AG04449 (cell line): ENCODE data around the gene S100A11.
A peak's percentile ranks its signal among the peaks of the same experiment; 100 is the strongest.

ENCODE experiments used
- CTCF ChIA-PET: fragments of 350-600 bp; formaldehyde crosslinking; extraction: SDS; loops from one replicate; lab custom pipeline; 2021; ENCODE audit warnings: antibody characterized with exemption; lab: Yijun Ruan, JAX
- POLR2A ChIA-PET: fragments of 400-600, 350-600 bp; formaldehyde crosslinking; extraction: SDS; loops from one replicate; lab custom pipeline; 2020; ENCODE audit warnings: antibody characterized with exemption, inconsistent platforms; lab: Yijun Ruan, JAX
- DNase-seq: peaks from one replicate; pipeline ENCODE4 v3.0.0-alpha.2; 2010; ENCODE audit warnings: low read depth, low spot score
- H3K4me3 ChIP-seq: 2 replicates; pipeline ENCODE4 v1.5.1; 2011; ENCODE audit warnings: low read depth, mild to moderate bottlenecking, control low read depth, low read length
- CTCF ChIP-seq: IDR thresholded peaks from one replicate; pipeline ENCODE4 v1.5.1; 2011; ENCODE audit warnings: mild to moderate bottlenecking, moderate library complexity, low read length, control low read depth, inconsistent platforms; ENCODE audit not compliant: insufficient read depth; ENCODE audit errors: missing control alignments

S100A11 gene

GRCh38 chr1:151989211-151989862 lies 47.5 kb downstream of the S100A11 start:
- peak overlapping the region; percentile 16 for H3K4me3 ChIP-seq
- TF ChIP-seq CTCF: no peak
- ChIA-PET POLR2A (interaction anchor here (0.8 to 1.7 kb wide), 8 partner anchors 9 to 80 kb away, joined by 3 to 8 read pairs (median 4); partner anchors contain the start of gene THEM4), CTCF (interaction anchor here (0.9 to 12.8 kb wide), 8 partner anchors 9 to 101 kb away, joined by 3 to 120 read pairs (median 6); no protein-coding TSS in a partner anchor)
- DNase-seq: no peak

- POLR2A ChIA-PET: interaction anchor here (0.5 to 2.4 kb wide), 7 partner anchors 8 to 403 kb away, joined by 3 to 10 read pairs (median 5); no protein-coding TSS in a partner anchor
- peak overlapping the region; percentile 16 for H3K4me3 ChIP-seq
- TF ChIP-seq CTCF: no peak
- no peak for DNase-seq
- CTCF ChIA-PET: interaction anchor here (1.3 to 12.8 kb wide), 6 partner anchors 13 to 47 kb away, joined by 3 to 120 read pairs (median 8); no protein-coding TSS in a partner anchor
Measured at GRCh38 chr1:151988405-151988923, 48.3 kb downstream of the S100A11 start.

- no peak for TF ChIP-seq CTCF
- ChIA-PET POLR2A (interaction anchor here (2.4 kb wide), 1 partner anchor 9 kb away, joined by 10 read pairs; no protein-coding TSS in a partner anchor), CTCF (interaction anchor here (1.0 to 12.8 kb wide), 8 partner anchors 9 to 471 kb away, joined by 3 to 120 read pairs (median 6); no protein-coding TSS in a partner anchor)
- DNase-seq: no peak
- no peak overlapping the region for H3K4me3 ChIP-seq
Measured at GRCh38 chr1:151986501-151987190, 50.2 kb downstream of the S100A11 start.

- DNase-seq: no peak
- H3K4me3 ChIP-seq: no peak overlapping the region
- ChIA-PET POLR2A (no interaction called here), CTCF (interaction anchor here (0.9 to 12.8 kb wide), 9 partner anchors 8 to 52 kb away, joined by 3 to 120 read pairs (median 3); no protein-coding TSS in a partner anchor)
- TF ChIP-seq CTCF: no peak
Measured at GRCh38 chr1:151985768-151986167, 51.0 kb downstream of the S100A11 start.

GRCh38 chr1:151985270-151985669 lies 51.5 kb downstream of the S100A11 start:
- H3K4me3 ChIP-seq: no peak overlapping the region
- ChIA-PET POLR2A (no interaction called here), CTCF (interaction anchor here (0.9 to 12.8 kb wide), 5 partner anchors 11 to 52 kb away, joined by 3 to 120 read pairs (median 5); no protein-coding TSS in a partner anchor)
- DNase-seq: no peak
- no peak for TF ChIP-seq CTCF
